Ectodermal cell (in vitro differentiated cells): ENCODE data around the gene ZMYND8.

ENCODE experiments used
- H3K27ac ChIP-seq: 2 replicates; pipeline ENCODE4 v1.7.0; 2013; ENCODE audit warnings: mild to moderate bottlenecking, low read depth, low read length; ENCODE audit not compliant: insufficient read depth, poor library complexity, severe bottlenecking
- H3K27me3 ChIP-seq: 2 replicates; pipeline ENCODE4 v1.7.0; 2013; ENCODE audit warnings: mild to moderate bottlenecking, low read length; ENCODE audit not compliant: insufficient read depth, control insufficient read depth, poor library complexity, severe bottlenecking
- H3K36me3 ChIP-seq: one replicate; pipeline ENCODE4 v1.7.0; 2013; ENCODE audit warnings: low read length; ENCODE audit not compliant: control insufficient read depth, insufficient read depth
- H3K4me1 ChIP-seq: one replicate; pipeline ENCODE4 v1.7.0; 2013; ENCODE audit warnings: low read length; ENCODE audit not compliant: control insufficient read depth, insufficient read depth
- H3K4me3 ChIP-seq: 2 replicates; pipeline ENCODE4 v1.7.0; 2013; ENCODE audit warnings: low read depth, low read length, control low read depth; ENCODE audit not compliant: insufficient read depth
- H3K9me3 ChIP-seq: 2 replicates; pipeline ENCODE4 v1.7.0; 2013; ENCODE audit warnings: mild to moderate bottlenecking, low read length, moderate library complexity; ENCODE audit not compliant: control insufficient read depth
- WGBS, 2 experiments: methylation state at CpG; one replicate each; pipeline ENCODE4 v1.1.7; 2013; ENCODE audit warnings: missing lambda C conversion rate in 2 of 2; 5-methylcytosine and 5-hydroxymethylcytosine counted together

The ZMYND8 gene

GRCh38 chr20:47198254-47198671 lies 158.2 kb downstream of the ZMYND8 start:
- Histone ChIP-seq H3K36me3 (no peaks in the 10 kb centered on the region), H3K4me1 (no peaks in the 10 kb centered on the region), H3K27me3 (no peaks in the 10 kb centered on the region), H3K4me3 (no peak overlapping the region), H3K27ac (no peak overlapping the region), H3K9me3 (no peaks in the 10 kb centered on the region)
- WGBS, 2 experiments, result 91 to 92% methylated on average over 3 of the region's 3 CpGs

- Histone ChIP-seq H3K9me3 (no peaks in the 10 kb centered on the region), H3K4me3 (no peak overlapping the region), H3K27ac (no peak overlapping the region), H3K36me3 (no peaks in the 10 kb centered on the region), H3K27me3 (no peaks in the 10 kb centered on the region), H3K4me1 (no peaks in the 10 kb centered on the region)
- WGBS, 2 experiments, result 47% methylated on average over 34 of the region's 34 CpGs
Measured at GRCh38 chr20:47196091-47197081, 160.1 kb downstream of the ZMYND8 start.

- H3K4me1 ChIP-seq, result no peaks in the 10 kb centered on the region
Measured at GRCh38 chr20:47195573-47195972, 160.9 kb downstream of the ZMYND8 start.

GRCh38 chr20:47191956-47192355 lies 164.5 kb downstream of the ZMYND8 start:
- Histone ChIP-seq H3K9me3 (no peaks in the 10 kb centered on the region), H3K27ac (no peak overlapping the region), H3K4me1 (peaks cover 5% of the 10 kb centered on the region), H3K4me3 (no peak overlapping the region), H3K36me3 (no peaks in the 10 kb centered on the region), H3K27me3 (no peaks in the 10 kb centered on the region)
- 95 to 100% methylated on average over 2 of the region's 3 CpGs for WGBS, 2 experiments

More at GRCh38 chr20:47195573-47195972, 160.9 kb downstream of the ZMYND8 start:
- Histone ChIP-seq H3K27me3 (no peaks in the 10 kb centered on the region), H3K27ac (no peak overlapping the region), H3K36me3 (no peaks in the 10 kb centered on the region), H3K4me3 (no peak overlapping the region), H3K9me3 (no peaks in the 10 kb centered on the region)
- 82% methylated on average over 8 of the region's 9 CpGs for WGBS, 2 experiments

- Histone ChIP-seq H3K9me3 (no peaks in the 10 kb centered on the region), H3K27ac (no peak overlapping the region), H3K4me1 (peaks cover 5% of the 10 kb centered on the region), H3K4me3 (no peak overlapping the region), H3K36me3 (no peaks in the 10 kb centered on the region), H3K27me3 (no peaks in the 10 kb centered on the region)
- WGBS, 2 experiments, result 95 to 96% methylated on average over 1 of the region's 1 CpG
Measured at GRCh38 chr20:47191074-47191673, 165.3 kb downstream of the ZMYND8 start.

- 83 to 84% methylated on average over 11 of the region's 11 CpGs for WGBS, 2 experiments
- Histone ChIP-seq H3K27me3 (no peaks in the 10 kb centered on the region), H3K9me3 (no peaks in the 10 kb centered on the region), H3K4me3 (no peak overlapping the region), H3K27ac (no peak overlapping the region), H3K4me1 (peaks cover 5% of the 10 kb centered on the region), H3K36me3 (no peaks in the 10 kb centered on the region)
Measured at GRCh38 chr20:47189060-47189459, 167.4 kb downstream of the ZMYND8 start.

- Histone ChIP-seq H3K27me3 (no peaks in the 10 kb centered on the region), H3K9me3 (no peaks in the 10 kb centered on the region), H3K4me3 (no peak overlapping the region), H3K4me1 (peaks cover 5% of the 10 kb centered on the region), H3K27ac (no peak overlapping the region), H3K36me3 (no peaks in the 10 kb centered on the region)
- WGBS, 2 experiments, result 89 to 91% methylated on average over 5 of the region's 5 CpGs
Measured at GRCh38 chr20:47188540-47188939, 168.0 kb downstream of the ZMYND8 start.

GRCh38 chr20:47187450-47188195 lies 168.9 kb downstream of the ZMYND8 start:
- 79 to 80% methylated on average over 19 of the region's 19 CpGs for WGBS, 2 experiments
- H3K27ac ChIP-seq, result no peak overlapping the region
- no peaks in the 10 kb centered on the region for H3K36me3 ChIP-seq
- no peaks in the 10 kb centered on the region for H3K27me3 ChIP-seq
- no peaks in the 10 kb centered on the region for H3K9me3 ChIP-seq
- peaks cover 5% of the 10 kb centered on the region for H3K4me1 ChIP-seq
- H3K4me3 ChIP-seq, result no peak overlapping the region

- Histone ChIP-seq H3K27ac (no peak overlapping the region), H3K27me3 (no peaks in the 10 kb centered on the region), H3K4me3 (no peak overlapping the region), H3K9me3 (no peaks in the 10 kb centered on the region), H3K4me1 (no peaks in the 10 kb centered on the region), H3K36me3 (no peaks in the 10 kb centered on the region)
- 88 to 90% methylated on average over 9 of the region's 9 CpGs for WGBS, 2 experiments
Measured at GRCh38 chr20:47183367-47183766, 173.1 kb downstream of the ZMYND8 start.
